WTC11 (cell line): ENCODE results near the gene ARHGAP32. TPM values are rescaled to one million over a fixed set of nuclear protein-coding genes. Genes with fewer than 3 reads are reported as not detected.

Experiments
- ATAC-seq: fragments of 200-7000 bp; cut with Tn5 transposase; 2 replicates; pipeline ENCODE4 v1.10.0; 2021; ENCODE audit warnings: mild to moderate bottlenecking, moderate library complexity
- CTCF ChIA-PET: fragments of 300-600 bp; sonication (Branson Sonifier 250); formaldehyde crosslinking; loops from one replicate; lab custom pipeline; 2021; ENCODE audit warnings: antibody characterized with exemption; lab: Charles Lee
- POLR2A ChIA-PET: fragments of 350-600 bp; sonication (Branson Sonifier 250); formaldehyde crosslinking; loops from one replicate; lab custom pipeline; 2021; ENCODE audit warnings: antibody characterized with exemption; lab: Charles Lee
- DNase-seq: peaks from one replicate; pipeline ENCODE4 v3.0.0; 2021; ENCODE audit warnings: low spot score
- H3K27ac Mint-ChIP-seq: 2 replicates; pipeline ENCODE4 v1.8.0; 2021; ENCODE audit warnings: mixed read lengths
- H3K27me3 Mint-ChIP-seq: 2 replicates; pipeline ENCODE4 v1.8.0; 2021; ENCODE audit warnings: low read depth, mild to moderate bottlenecking, moderate library complexity, mixed read lengths
- H3K36me3 Mint-ChIP-seq: 2 replicates; pipeline ENCODE4 v1.8.0; 2021; ENCODE audit warnings: mixed read lengths
- H3K4me1 Mint-ChIP-seq: 2 replicates; pipeline ENCODE4 v1.8.0; 2022; ENCODE audit warnings: mixed read lengths
- H3K4me3 Mint-ChIP-seq: 2 replicates; pipeline ENCODE4 v1.8.0; 2021; ENCODE audit warnings: mild to moderate bottlenecking, moderate library complexity, mixed read lengths
- H3K9me3 Mint-ChIP-seq: 2 replicates; pipeline ENCODE4 v1.8.0; 2021; ENCODE audit warnings: mixed read lengths
- ATF2 ChIP-seq: sonication (generic); formaldehyde crosslinking; IDR thresholded peaks from 2 replicates; pipeline ENCODE4 v1.8.1; 2022; ENCODE audit warnings: low read depth, missing genetic modification reagents, borderline replicate concordance
- CDX4 ChIP-seq: fragments of 250-450 bp; sonication (Bioruptor Pico); IDR thresholded peaks from 2 replicates; pipeline ENCODE4 v1.9.0; 2021; ENCODE audit warnings: moderate library complexity, mild to moderate bottlenecking, inconsistent platforms, borderline replicate concordance
- EMX1 ChIP-seq: fragments of 250-450 bp; sonication (Bioruptor Pico); IDR thresholded peaks from 2 replicates; pipeline ENCODE4 v1.8.0; 2021; ENCODE audit warnings: mild to moderate bottlenecking
- ETV6 ChIP-seq: sonication (generic); formaldehyde crosslinking; IDR thresholded peaks from 2 replicates; pipeline ENCODE4 v1.8.1; 2022; ENCODE audit warnings: mild to moderate bottlenecking, missing genetic modification reagents
- JAZF1 ChIP-seq: fragments of 250-450 bp; sonication (Bioruptor Pico); IDR thresholded peaks from 2 replicates; pipeline ENCODE4 v1.9.0; 2021; ENCODE audit warnings: moderate library complexity, mild to moderate bottlenecking, inconsistent platforms
- JUN ChIP-seq: sonication (generic); formaldehyde crosslinking; IDR thresholded peaks from 2 replicates; pipeline ENCODE4 v1.8.0; 2023; ENCODE audit warnings: mild to moderate bottlenecking, missing genetic modification reagents
- MLX ChIP-seq: sonication (generic); formaldehyde crosslinking; IDR thresholded peaks from 2 replicates; pipeline ENCODE4 v1.8.1; 2023; ENCODE audit warnings: mild to moderate bottlenecking, missing genetic modification reagents, moderate library complexity
- NFE2L1 ChIP-seq: sonication (generic); formaldehyde crosslinking; IDR thresholded peaks from 2 replicates; pipeline ENCODE4 v1.8.1; 2023; ENCODE audit warnings: missing genetic modification reagents
- RORB ChIP-seq: fragments of 250-450 bp; sonication (Bioruptor Pico); IDR thresholded peaks from 2 replicates; pipeline ENCODE4 v1.9.0; 2021; ENCODE audit warnings: mild to moderate bottlenecking
- STAT6 ChIP-seq: sonication (generic); formaldehyde crosslinking; conservative IDR thresholded peaks from 2 replicates; pipeline ENCODE4 v1.8.1; 2023; ENCODE audit warnings: mild to moderate bottlenecking, low read depth, missing genetic modification reagents, moderate library complexity
- USF2 ChIP-seq: sonication (generic); formaldehyde crosslinking; IDR thresholded peaks from 2 replicates; pipeline ENCODE4 v1.8.1; 2023; ENCODE audit warnings: mild to moderate bottlenecking, missing genetic modification reagents, moderate library complexity
- ZBTB43 ChIP-seq: sonication (generic); formaldehyde crosslinking; IDR thresholded peaks from 2 replicates; pipeline ENCODE4 v1.8.1; 2023; ENCODE audit warnings: mild to moderate bottlenecking, missing genetic modification reagents
- ZNF121 ChIP-seq: sonication (generic); formaldehyde crosslinking; IDR thresholded peaks from 2 replicates; pipeline ENCODE4 v1.8.0; 2023; ENCODE audit warnings: missing genetic modification reagents
- ZNF281 ChIP-seq: sonication (generic); formaldehyde crosslinking; IDR thresholded peaks from 2 replicates; pipeline ENCODE4 v1.8.0; 2023; ENCODE audit warnings: mild to moderate bottlenecking, missing genetic modification reagents
- ZNF396 ChIP-seq: fragments of 250-450 bp; sonication (Bioruptor Pico); IDR thresholded peaks from 2 replicates; pipeline ENCODE4 v1.8.0; 2021; ENCODE audit warnings: mild to moderate bottlenecking, moderate library complexity, borderline replicate concordance
- ZNF423 ChIP-seq: fragments of 250-450 bp; sonication (Bioruptor Pico); IDR thresholded peaks from 2 replicates; pipeline ENCODE4 v2.1.2; 2022; ENCODE audit warnings: mild to moderate bottlenecking, moderate library complexity
- ZNF425 ChIP-seq: fragments of 250-450 bp; sonication (Bioruptor Pico); conservative IDR thresholded peaks from 2 replicates; pipeline ENCODE4 v1.9.0; 2021; ENCODE audit warnings: mild to moderate bottlenecking
- total RNA-seq: library from RNA; stranded (reverse); gene quantifications from 3 replicates; pipeline ENCODE4 v1.2.3, GENCODE V29; 2021

The ARHGAP32 gene
- total RNA-seq, 1 experiment from 2014 or later: 25.6 TPM

GRCh38 chr11:129067454-129067853 is 124.7 kb downstream of the ARHGAP32 start (continued):
- no peak for TF ChIP-seq ZNF425 (CRISPR knock-in tag)
- TF ChIP-seq, all 79 proteins: peak for 0

GRCh38 chr11:129066229-129066628 is 125.9 kb downstream of the ARHGAP32 start:
- no peaks in the 10 kb centered on the region for H3K27me3 Mint-ChIP-seq
- ATAC-seq (no peak), DNase-seq (no peak)
- ChIA-PET POLR2A (no interaction called here), CTCF (no interaction called here)
- no peaks in the 10 kb centered on the region for H3K4me1 Mint-ChIP-seq
- no peaks in the 10 kb centered on the region for H3K36me3 Mint-ChIP-seq
- H3K9me3 Mint-ChIP-seq: no peaks in the 10 kb centered on the region
- TF ChIP-seq RORB (CRISPR knock-in tag) (no peak), ZBTB43 (CRISPR knock-in tag) (no peak), ETV6 (CRISPR knock-in tag) (no peak), MLX (CRISPR knock-in tag) (no peak), ZNF121 (CRISPR knock-in tag) (no peak), JAZF1 (CRISPR knock-in tag) (no peak), ZNF396 (no peak), CDX4 (CRISPR knock-in tag) (no peak), JUN (CRISPR knock-in tag) (no peak), NFE2L1 (CRISPR knock-in tag) (no peak), ZNF423 (CRISPR knock-in tag) (no peak), EMX1 (no peak), ZNF281 (no peak), ATF2 (CRISPR knock-in tag) (no peak), USF2 (CRISPR knock-in tag) (no peak), STAT6 (CRISPR knock-in tag) (no peak)
- no peak overlapping the region for H3K4me3 Mint-ChIP-seq
- H3K27ac Mint-ChIP-seq: no peak overlapping the region
